ENCODE measurements around the gene TAF3.
"Not testable (repeated sequence)": the region's sequence is repeated elsewhere in the genome, so short reads cannot be mapped to it uniquely, and the experiment has no call there.

The TAF3 gene, protein sequence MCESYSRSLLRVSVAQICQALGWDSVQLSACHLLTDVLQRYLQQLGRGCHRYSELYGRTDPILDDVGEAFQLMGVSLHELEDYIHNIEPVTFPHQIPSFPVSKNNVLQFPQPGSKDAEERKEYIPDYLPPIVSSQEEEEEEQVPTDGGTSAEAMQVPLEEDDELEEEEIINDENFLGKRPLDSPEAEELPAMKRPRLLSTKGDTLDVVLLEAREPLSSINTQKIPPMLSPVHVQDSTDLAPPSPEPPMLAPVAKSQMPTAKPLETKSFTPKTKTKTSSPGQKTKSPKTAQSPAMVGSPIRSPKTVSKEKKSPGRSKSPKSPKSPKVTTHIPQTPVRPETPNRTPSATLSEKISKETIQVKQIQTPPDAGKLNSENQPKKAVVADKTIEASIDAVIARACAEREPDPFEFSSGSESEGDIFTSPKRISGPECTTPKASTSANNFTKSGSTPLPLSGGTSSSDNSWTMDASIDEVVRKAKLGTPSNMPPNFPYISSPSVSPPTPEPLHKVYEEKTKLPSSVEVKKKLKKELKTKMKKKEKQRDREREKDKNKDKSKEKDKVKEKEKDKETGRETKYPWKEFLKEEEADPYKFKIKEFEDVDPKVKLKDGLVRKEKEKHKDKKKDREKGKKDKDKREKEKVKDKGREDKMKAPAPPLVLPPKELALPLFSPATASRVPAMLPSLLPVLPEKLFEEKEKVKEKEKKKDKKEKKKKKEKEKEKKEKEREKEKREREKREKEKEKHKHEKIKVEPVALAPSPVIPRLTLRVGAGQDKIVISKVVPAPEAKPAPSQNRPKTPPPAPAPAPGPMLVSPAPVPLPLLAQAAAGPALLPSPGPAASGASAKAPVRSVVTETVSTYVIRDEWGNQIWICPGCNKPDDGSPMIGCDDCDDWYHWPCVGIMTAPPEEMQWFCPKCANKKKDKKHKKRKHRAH

DNA sequence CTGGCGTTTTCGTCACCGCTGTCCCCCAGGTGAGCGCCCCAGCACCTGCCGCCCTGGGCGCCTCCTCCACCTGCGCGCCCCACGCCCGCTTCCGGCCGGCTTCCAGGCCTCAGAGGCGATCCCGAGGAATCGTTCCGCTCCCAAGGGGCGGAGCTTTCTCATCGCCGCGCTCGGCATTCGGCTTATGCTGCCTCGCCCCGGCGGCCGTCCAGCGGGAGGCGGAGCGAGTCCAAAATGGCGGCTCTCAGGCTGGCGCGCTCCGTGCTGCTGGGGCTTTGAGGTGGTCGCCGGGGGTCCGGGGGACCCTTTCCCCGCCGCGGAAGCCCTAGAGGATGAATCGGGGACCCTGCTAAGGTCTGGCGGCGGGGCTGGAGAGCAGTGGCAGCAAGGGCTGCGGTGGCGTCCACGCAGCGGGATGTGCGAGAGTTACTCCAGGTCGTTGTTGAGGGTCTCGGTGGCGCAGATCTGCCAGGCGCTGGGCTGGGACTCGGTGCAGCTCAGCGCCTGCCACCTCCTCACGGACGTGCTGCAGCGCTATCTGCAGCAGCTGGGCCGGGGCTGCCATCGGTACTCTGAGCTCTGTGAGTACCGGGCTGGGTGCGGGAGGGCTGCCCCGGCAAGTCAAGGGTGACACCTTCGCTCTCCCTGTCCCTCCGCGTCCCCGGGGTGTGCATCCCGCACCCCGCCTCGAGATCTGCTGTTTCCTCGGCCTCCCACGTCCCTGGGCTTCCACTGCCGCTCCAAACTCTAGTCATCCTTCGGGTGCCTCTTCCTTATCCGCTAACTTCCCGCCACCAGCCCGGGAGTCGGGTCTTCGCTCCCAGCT is at the start of gene TAF3:
TSS of gene TAF3 (plus strand) at position 211 of the 826 bp plus-strand sequence. CDS start at position 416, 205 bp downstream.
- DNase-seq, result peak; percentile 54

DNA sequence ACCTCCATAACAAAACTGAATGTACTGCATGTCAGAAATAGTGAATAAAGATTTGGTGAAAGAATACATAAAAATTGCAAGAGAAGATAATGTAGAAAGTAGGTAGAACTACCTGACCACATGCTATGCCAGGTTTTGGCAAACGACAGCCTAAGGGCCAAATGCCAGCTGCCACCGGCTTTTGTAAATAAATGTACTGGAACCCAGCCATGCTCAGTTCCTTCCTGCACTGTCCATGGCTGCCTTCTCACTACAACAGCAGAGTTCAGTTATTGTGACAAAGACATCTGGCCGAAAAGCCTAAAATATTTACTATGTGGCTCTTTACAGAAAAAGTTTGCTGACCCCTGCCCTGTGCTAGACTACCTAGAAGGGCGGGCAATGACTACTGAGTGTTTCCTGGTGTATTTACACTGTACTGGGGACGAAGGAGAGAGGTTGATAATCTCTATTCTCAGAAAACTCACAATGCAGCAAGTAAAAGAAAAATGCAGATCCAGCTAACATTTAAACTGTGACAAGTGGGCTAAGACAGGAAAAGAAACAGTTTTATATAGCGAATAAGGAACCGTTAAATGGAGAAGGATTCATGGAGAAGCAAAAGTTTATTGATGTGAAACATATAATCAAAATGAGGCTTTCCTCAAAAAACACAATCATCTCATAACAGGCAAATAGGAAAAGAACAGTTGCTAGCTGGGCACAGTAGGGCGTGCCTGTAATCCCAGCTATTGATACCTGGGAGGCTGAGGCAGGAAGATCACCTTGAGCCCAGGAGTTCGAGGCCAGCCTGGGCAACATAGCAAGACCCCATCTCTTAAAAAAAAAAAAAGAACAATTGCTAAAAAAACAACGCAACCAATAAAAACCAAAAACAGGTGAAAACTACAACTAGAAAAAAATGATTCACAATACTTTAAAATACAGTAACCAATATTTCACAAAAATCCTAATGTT is 44.2 kb upstream of the TAF3 start:
- DNase-seq, result no peak

DNA sequence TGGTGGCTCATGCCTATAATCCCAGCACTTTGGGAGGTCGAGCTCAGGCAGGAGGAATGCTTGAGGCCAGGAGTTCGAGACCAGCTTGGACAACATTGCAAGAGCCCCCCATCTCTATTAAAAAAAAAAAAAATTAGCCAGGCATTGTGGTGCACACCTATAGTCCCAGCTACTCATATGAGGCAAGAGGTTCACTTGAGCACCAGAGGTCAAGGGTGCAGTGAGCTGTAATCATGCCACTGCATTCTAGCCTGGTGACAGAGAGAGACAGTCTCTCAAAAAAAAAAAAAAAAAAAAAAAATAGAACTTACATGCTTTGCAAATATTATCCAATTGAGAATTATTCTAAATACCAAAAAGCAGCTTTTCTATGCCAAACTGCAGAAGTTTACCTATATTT is 41.5 kb upstream of the TAF3 start:
- DNase-seq, result no peak

DNA sequence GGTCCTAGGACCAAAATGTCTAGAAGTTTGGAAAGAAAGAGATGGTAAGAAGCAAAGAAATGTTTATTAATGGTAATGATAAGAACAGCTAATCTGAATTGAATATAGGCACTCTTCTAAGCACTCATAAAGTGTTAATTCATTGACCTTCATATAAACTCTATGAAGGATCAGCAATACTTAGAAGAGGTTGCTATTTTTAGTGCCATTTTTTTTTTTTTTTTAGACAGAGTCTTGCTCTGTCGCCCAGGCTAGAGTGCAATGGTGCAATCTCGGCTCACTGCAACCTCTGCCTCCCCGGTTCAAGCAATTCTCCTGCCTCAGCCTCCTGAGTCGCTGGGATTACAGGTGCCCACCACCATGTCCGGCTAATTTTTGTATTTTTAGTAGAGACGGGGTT is 36.1 kb upstream of the TAF3 start:
- not testable (repeated sequence) for DNase-seq

DNA sequence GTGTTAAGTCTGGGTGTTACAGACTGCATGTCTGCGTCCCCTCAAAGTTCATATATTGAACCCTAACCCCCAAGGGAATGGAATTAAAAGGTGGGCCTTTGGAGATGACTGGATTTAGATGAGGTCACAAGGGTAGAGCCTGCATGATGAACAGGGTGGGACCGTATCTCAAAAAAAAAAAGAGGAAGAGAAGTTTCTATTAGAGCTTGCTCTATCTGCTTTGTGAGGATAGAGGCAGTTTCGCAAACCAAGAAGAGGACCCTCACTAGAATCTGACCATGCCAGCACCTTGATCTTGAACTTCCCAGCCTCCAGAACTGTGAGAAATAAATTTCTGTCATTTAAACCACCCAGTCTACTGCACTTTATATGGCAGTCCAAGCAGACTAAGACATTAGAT is 31.9 kb upstream of the TAF3 start:
- DNase-seq, result no peak

DNA sequence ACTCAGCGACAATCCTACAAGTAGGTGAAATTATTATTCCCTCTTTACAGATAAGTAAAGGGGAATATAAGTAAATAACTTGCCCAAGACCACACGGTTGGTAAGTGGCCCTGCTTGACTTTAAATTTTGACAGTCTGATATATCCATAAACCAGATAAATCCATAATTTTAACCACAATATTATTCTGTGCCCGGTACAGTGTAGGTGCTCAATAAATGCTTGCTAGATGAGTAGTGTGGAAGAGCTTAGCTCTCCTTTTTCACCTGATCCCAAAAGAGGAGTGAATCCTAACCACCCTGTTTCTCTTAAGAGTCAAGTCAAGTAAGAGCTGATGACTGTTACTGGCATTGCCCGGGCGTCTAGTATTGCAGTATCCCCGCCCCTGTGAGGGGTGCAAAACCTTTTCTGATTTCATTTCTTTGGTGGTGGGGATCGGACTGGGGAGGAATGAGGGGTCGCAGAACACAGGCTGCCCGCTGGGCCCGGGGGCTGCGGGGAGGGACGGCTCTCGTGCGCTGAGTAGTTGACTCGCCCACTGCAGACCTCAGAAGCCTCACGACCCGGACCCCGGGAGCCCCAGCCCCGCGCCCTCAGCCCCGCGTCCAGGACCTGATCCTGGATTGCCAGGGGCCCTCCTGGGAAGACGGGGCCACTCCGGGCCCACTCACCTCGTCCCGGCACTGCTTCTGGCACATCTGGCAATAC is 31.0 kb upstream of the TAF3 start:
- DNase-seq, result no peak

DNA sequence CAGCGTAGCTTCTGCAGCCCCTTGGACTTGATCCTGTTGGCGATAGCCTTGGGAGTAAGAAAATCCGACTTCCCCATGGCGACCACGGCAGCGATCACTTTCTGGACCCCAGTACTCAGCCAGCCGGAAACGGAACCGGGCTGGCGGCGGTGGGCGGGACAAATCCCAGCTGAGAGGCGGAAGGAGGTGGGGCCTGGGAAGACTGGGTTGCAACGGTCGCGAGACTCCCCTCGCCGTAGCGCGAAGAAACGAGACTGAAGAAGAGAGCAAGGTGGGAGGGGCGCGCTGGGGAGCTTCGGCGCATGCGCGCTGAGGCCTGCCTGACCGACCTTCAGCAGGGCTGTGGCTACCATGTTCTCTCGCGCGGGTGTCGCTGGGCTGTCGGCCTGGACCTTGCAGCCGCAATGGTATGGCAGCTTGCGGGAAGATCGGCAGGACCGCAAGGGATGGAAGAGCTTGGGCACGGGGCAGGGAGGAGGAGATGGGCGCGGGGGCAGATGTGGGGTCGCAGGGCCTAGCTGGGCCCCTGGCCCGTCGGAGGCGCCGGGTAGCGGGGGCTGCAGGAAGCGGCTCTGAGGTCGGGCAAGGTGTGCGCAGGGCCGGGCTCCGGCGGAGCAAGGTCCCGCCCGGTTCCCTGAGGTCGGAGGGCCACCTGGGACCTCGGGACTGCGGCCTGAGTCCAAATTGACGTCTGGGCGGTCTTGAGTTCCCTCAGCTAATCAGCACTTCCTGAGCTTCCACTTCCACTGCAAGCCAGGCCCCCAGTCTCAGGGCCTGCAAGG is 30.3 kb upstream of the TAF3 start, which contains the start of the genes ATP5F1C and KIN:
TSS of gene ATP5F1C (plus strand) at position 321 of the 782 bp plus-strand sequence. CDS start at position 352, 31 bp downstream.
TSS of gene KIN (minus strand) at position 137 of the 782 bp plus-strand sequence. CDS start at position 77, 60 bp downstream.
- DNase-seq, result peak; percentile 87

DNA sequence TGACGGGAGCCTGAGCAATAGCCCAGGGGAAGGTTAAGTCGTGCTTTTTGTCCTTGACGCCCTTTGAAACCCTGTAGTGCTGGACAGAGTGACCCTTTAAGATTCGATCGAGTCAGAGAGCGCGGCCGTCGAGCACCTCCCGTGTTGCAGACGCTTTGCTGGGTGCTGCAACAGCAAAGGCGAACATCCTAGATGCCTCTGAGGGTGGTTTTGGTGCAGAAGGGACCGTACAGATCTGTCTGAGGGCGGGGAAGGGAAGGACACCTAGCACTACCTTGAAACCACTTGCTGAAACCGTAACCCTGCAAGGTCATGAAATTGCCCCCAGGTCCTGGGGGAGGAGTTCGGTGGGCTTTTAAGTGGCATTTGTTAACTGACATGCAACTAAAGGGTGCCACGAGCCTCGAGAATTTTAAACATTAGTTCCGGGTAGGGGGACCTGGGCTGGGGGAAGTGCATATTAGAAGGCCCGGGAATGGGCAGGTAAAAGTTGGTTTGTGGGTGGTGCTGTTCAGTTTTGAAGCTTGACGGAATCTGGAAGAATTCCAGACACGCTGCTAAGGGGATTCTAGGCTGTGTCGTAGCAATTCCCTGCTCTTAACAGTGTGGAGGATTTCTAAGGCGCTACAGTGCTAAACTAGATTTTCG is 29.5 kb upstream of the TAF3 start:
- DNase-seq, result no peak

DNA sequence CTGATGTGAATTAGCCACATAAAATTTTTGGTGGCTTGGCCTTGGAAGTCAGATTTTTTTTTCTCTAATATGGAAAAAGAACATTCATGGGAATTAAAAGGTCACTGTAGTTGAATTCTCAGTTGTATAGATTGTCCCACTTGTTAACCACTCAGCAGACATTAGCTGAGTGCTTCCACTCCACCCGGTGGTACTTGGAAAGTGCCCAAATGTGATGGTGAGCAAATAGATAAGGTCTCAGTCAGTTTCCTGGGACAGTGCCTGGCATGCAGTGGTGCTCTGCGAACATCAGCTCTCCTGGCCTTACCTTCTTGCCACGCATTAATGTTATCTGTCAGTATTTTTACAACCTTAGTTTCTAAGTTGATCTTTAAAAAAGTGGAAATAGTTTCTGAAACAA is 28.9 kb upstream of the TAF3 start:
- no peak for DNase-seq

DNA sequence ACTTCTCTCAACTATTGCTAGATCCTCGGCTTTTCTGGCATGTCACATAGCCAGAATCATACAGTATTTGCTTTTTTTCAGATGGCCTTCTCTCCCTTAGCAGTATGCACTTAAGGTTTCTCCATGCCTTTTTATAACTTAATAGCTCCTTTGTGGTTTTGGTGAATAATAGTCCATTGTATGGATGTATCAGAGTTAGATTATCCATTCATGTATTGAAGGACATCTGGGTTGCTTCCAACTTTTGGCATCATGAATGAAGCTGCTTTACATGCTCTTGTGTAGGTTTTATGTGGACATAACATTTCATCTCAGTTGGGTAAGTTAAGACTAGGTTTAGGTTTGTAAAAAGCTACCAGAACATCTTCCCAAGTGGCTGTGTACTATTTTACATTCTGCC is 25.8 kb upstream of the TAF3 start:
- DNase-seq, result no peak

DNA sequence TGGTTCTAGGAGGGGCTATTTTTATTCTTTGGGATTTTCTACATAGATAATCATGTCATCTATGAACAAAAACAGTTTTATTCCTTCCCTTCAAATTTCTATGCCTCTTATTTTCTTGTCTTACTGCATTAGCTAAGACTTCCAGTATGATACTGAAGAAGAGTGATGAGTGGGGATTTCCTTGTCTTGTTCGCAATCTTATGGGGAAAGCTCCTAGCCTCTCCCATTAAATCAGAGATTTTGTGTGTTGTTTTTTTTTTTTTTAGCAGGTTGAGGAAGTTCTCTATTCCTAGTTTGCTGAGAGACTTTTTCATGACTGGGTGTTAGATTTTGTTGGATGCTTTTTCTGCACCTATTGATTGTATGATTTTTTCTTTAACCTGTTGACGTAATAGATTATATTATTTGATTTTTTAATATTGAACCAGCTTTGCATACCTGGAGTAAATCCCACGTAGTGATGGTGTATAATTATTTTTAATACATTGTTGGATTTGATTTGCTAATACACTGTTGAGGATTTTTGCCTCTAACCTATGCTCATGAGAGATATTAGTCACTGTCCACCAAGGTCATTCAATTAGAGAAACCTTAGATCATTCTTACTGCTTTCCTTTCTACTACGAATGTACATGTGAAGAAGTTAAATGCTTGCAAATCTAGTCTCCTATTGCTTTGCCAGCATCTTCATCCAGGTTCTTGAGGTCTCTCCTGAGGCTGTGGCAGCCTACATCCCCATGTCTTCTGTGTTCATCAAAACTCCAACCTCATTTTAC is 23.9 kb upstream of the TAF3 start:
- DNase-seq, result no peak

DNA sequence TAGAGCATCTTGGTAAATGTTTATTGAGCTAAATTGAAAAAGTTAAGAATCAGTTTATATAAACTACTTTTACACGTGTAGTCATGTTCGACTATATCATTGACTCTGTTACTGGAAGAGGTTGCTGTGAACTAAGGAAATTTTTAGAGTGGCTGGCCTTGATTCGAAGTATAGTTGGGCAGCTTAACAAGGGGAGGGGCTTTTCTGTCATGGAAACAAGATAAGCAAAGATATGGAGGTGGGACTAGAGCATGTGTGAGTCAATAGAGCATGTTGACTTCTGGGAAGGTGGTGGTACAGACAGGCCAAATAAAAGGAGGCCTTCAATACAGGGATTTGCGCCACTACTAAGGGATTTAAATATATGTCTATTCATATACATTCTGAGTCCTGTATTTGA is 22.7 kb upstream of the TAF3 start:
- DNase-seq, result no peak

DNA sequence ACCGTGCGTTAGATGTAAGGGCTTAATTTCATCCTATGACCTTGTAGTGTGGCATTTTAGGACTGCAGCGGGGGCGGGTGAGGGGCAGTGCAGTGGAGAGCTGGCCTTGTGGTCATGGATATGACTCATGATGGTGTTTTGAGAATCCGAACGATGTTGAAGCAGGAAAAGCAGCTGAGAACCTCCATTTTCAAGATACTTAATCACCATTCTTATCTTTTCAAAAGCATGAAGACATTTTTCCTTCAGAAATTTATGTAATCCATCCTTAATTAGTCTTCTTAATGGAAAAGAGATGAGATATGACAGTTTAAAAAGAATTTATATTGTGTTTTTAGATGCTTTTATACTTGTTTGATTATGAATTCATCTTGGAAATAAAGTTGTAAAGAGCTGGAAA is 20.7 kb upstream of the TAF3 start:
- no peak for DNase-seq

DNA sequence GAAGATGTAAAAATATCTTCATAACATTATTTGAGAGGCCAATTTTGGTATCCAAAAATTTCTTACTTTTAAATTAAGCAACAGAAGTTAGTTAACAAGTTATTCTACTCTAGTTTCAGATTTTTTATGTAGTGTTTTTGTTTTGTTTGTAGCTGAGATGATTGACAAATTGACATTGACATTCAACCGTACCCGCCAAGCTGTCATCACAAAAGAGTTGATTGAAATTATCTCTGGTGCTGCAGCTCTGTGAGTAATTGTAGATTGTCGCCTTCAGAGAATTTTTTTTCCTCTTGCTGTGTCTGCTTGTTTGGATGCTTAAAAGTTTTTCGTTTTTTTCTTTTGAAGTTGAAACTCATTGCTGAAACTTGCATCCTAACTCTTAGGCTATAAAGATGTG is 15.7 kb upstream of the TAF3 start:
- DNase-seq, result no peak

DNA sequence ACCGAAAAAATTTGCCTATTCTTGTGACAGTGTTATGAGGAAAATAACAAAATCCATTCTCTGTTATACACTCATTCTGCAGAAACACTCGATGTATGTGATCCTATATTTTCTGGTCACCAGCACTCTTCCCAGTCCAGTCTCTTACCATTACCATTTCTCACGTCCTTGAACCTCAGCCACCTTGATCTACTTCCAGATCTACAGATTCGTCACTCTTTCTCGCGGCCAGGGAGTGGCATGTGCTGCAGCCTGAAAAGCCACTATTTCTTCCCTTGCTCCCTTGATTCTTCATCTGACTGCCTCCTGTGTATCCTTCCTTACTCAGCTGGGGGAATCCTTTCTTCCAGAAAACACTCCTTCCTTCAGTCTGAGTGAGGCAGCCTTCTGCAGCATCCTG is 14.1 kb upstream of the TAF3 start:
- no peak for DNase-seq

DNA sequence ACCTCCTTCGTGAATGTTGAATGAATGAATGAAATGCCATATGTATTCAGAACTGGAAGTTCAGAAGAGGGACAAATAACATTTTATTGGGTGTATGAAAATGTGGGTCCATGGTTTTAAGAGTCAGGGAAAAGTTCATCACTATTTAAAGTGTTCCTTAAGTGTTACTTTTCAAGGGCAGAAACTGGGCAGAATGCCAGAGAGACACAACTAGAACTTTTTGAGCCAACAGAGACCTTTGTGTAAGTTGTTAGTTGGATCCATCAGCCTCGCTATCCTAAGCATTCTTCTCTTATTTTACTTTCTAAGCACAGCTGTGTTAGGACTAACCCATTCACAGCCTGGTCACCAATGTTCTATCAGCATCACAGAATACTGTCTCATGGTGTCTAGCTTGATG is 13.6 kb upstream of the TAF3 start:
- no peak for DNase-seq

DNA sequence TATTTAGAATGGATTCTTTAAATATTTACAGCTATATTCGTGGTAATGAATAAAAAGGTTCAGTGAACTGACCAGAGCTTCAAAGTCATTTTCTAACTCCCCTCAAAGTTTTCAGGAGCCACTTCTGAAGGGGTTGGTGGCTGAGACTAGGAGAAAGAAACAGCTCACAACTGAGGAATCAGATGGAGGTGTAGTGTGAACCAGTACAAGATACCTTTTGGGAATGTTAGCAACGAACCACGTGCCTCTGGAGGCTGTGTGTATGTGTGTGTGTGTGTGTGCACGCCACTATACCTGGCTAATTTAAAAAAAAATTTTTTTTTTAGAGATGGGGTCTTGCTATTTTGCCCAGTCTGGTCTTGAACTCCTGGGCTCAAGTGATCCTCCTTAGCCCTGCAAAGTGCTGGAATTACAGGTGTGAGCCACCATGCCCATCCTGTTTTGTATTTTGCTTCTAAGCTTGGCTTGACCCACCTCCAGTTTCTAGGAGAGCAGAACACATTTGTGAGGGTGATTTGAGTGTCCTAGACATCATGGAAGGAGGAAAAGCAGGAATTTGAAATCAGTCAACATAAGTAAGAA is 9.5 kb upstream of the TAF3 start:
- DNase-seq, result no peak

DNA sequence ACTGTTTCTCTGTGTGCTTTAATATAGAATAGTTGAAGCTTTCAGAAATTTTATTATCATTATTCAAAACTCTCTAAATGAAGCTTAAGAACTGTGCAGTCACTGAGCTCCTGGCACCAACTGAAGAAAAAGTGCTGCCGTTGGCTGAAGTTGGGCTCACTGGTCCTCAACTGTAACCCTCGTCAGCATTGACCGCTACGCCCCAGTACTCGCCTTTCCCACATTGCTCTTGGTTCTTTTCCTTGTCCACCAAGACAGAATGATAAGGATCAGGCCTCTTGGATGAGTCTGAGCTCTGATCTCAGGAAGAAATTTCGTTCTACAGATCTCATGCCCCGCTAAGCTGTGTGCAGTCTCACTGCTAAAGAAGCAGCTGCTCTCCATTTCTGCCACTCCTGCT is 7.9 kb upstream of the TAF3 start:
- no peak for DNase-seq

Measured in NCI-H446 treated with DMSO at 0.1 percent for 48 hours (cell line).